Measurements from ENCODE around the gene CLPTM1L.

GRCh38 chr5:1347571-1347970 lies 2.7 kb upstream of the CLPTM1L start:
- TF ChIP-seq CTCF (IDR thresholded peaks at IDR 0.05), result no peak
- no peak for TF ChIP-seq POLR2A (IDR thresholded peaks at IDR 0.05)
